Left hindlimb (tissue), 1 donor: ENCODE results near the gene NT5C2.
A peak's percentile ranks its signal among the peaks of the same experiment; 100 is the strongest.
"Not testable (repeated sequence)": the region's sequence is repeated elsewhere in the genome, so short reads cannot be mapped to it uniquely, and the experiment has no call there.

Experiments used
- DNase-seq: peaks from one replicate; pipeline ENCODE4 v3.0.0-alpha.2; 2018

The NT5C2 gene

GRCh38 chr10:103193107-103193819 lies at the start of gene NT5C2:
Gene NT5C2 (minus strand): TSS chr10:103193272. CDS start chr10:103174958, 18,314 bp downstream.
- peak; percentile 89 for DNase-seq

DNA sequence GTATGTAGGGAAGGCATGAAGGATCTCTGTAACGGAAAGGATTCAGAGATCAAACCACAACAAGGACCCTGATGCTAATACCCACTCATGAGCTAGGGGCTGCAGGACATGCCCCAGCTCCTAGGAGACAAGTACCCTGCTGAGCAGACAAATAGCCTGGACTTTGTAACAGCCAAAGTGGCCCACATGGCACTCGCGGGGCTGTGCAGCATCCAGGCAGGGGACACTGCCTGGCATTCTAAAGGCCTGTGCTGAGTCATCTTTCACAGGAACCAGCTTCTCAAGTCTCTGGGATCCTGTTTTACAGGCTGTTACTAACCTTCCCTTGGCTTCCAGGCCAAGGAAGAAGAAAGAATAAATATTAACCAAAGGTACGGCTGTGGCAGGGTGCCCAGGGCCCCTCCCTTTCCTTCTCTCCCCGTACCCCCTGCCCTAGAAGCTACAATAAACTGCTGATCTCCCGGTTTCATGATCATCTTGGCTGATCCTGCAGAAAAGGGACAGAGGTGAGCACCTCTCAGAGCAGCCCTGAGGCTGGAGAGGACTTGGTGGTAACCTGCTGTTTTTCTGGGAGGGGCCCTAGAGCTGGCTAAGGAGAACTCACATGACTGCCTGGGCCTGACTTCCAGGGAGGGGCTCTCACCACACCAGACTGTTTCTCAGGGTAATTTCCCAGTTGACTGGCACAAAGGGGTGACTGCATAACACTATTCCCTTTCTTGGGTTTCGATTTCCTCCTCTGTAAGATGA lies 48.4 kb upstream of the NT5C2 start:
- DNase-seq: no peak

DNA sequence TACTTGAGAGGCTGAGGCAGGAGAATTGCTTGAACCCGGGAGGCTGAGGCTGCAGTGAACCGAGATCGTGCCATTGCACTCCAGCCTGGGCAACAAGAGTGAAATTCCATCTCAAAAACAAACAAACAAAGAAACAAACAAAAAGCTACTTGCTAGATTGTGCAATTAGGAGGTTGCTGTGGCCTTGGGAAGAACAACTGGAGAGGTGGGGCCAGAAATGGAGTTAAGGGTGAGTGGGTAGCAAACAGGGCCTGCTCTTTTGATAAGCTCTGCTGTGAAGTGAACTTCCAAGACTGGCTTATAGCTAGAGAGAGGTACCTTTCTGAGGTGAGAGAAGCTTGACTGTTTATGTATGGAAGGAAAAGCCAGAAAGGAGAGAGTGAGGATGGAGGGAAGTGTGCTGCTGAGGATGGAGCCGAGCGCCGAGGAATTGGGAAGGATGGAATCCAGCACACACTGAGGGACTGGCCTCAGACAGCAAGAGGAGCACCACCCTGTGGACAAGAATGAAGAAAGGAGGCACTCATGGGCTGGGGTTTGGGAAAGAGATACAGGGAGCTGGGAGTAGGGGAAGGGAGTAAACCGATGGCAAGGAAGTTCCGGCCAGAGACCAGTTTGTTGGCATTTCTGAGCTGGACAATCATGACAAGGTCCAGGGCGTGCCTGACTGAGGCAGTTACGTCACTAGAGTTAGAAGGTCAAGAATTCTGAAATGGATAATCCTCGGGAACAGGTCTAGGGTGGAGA lies 45.6 kb upstream of the NT5C2 start:
- DNase-seq: no peak

- DNase-seq: no peak
Measured at GRCh38 chr10:103235775-103236174, 42.7 kb upstream of the NT5C2 start.

DNA sequence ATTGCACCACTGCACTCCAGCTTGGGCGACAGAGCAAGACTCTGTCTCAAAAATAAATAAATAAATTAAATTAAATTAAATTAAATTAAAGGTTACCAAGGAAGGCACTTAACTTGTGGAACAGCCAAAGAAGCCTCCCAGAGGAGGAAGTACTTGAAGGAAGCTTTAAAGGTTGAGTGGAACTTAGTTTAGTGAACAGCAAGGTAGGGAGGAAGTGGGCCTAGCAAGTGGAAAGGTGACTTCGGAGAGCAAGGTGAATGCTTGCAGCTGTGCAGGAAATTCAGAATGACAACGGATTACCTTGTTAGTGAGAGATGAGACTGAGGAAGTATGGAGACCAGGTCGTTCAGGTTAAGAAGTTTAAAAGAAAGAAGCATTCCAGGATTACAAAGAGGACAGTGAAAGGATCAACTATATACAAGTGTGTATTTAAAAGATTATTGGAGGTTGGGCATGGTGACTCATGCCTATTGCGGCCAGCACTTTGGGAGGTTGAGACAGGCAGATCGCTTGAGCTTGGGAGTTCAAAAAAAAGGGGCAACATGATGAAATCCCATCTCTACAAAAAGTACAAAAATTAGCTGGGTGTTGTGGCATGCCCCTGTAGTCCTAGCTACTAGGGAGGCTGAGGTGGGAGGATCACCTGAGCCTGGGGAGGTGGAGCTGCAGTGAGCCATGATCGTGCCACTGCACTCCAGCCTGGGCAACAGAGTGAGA lies 39.9 kb upstream of the NT5C2 start:
- DNase-seq: no peak

DNA sequence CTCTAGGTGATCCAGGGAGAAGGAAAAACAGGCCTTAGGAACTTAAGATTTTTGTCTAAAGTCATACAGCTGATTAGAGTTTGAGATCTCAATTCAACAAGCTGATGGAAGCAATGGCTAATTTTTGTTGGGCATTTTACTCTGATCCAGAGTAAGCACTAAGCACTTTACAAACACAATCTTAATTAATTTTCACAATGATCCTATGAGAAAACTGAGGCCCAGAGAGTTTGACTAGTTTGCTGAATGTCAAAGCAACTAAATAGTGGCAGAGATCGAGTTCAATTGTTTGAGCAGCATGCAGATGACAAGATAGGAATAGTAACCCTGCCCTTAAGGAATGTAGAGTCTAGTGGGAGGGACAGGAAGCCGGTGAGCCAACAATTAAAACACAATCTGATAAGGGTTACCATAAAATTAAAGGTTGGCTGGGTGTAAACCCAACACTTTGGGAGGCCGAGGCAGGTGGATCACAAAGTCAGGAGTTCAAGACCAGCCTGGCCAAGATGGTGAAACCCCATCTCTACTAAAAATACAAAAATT lies 39.1 kb upstream of the NT5C2 start:
- no peak for DNase-seq

- no peak for DNase-seq
Measured at GRCh38 chr10:103231047-103231551, 38.0 kb upstream of the NT5C2 start.

DNA sequence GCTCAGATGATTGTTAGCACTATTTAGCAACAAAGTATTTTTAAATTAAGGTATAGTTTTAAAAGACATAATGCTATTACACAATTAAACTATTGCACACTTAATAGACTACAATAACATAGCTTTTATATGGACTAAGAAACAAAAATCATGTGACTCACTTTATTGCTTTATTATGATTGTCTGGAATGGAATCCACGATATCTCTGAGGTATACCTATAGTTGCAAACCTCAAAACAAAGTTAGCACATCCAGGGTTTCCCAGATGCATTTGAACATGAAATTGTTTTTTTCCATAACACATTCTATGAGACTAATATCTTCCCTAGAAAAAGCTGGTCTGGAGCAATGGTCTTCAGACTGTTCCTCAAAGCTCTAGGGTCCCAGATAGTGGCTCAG lies 34.3 kb upstream of the NT5C2 start:
- no peak for DNase-seq

- no peak for DNase-seq
Measured at GRCh38 chr10:103225939-103226338, 32.9 kb upstream of the NT5C2 start.

DNA sequence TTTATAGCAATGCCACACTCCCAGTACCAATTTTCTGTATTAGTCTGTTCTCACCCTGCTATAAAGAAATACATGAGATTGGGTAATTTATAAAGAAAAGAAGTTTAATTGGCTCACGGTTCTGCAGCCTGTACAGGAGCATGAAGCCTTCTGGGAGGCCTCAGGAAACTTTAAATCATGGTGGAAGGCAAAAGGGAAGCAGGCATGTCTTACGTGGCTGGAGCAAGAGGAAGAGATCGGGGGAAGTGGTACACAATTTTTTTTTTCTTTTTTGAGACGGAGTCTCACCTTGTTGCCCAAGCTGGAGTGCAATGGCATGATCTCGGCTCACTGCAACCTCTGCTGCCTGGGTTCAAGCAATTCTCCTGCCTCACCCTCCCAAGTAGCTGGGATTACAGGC lies 31.6 kb upstream of the NT5C2 start:
- DNase-seq: not testable (repeated sequence)

- DNase-seq: no peak
Measured at GRCh38 chr10:103224133-103224532, 31.1 kb upstream of the NT5C2 start.

DNA sequence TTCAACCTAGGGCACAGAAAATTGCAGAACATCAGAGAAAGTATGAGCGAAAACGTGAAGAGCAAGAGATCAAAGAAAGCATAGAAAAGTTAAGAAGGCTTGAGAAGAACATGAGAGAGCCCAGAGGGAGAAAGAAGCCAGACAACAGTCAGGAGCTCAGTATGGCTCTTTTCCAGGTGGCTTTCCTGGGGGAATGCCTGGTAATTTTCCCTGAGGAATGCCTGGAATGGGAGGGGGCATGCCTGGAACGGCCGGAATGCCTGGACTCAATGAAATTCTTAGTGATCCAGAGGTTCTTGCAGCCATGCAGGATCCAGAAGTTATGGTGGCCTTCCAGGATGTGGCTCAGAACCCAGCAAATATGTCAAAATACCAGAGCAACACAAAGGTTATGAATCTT lies 23.3 kb upstream of the NT5C2 start:
- not testable (repeated sequence) for DNase-seq

GRCh38 chr10:103215601-103216000 lies 22.5 kb upstream of the NT5C2 start:
- no peak for DNase-seq

GRCh38 chr10:103210262-103210661 lies 17.2 kb upstream of the NT5C2 start:
- DNase-seq: not testable (repeated sequence)

- DNase-seq: not testable (repeated sequence)
Measured at GRCh38 chr10:103207643-103208042, 14.6 kb upstream of the NT5C2 start.

DNA sequence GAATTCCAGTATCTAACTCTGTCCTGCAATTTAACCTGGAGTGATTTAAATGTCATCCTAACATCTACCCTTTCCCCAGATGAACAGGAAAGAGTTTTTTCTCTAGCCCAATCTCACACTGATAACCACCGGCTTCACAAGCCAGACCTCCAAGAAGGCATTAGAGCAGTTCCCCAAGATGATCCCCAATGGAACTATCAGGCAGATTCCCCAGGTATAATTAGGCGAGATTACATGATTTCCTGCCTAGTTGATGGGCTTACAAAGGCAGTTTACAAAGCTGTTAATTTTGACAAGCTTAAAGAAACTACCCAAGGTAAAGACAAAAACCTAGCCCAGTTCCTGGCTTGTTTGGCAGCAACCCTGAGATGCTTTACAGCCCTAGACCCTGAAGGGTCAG lies 14.1 kb upstream of the NT5C2 start:
- no peak for DNase-seq

- DNase-seq: not testable (repeated sequence)
Measured at GRCh38 chr10:103206715-103207114, 13.6 kb upstream of the NT5C2 start.

- DNase-seq: not testable (repeated sequence)
Measured at GRCh38 chr10:103205401-103205800, 12.3 kb upstream of the NT5C2 start.

DNA sequence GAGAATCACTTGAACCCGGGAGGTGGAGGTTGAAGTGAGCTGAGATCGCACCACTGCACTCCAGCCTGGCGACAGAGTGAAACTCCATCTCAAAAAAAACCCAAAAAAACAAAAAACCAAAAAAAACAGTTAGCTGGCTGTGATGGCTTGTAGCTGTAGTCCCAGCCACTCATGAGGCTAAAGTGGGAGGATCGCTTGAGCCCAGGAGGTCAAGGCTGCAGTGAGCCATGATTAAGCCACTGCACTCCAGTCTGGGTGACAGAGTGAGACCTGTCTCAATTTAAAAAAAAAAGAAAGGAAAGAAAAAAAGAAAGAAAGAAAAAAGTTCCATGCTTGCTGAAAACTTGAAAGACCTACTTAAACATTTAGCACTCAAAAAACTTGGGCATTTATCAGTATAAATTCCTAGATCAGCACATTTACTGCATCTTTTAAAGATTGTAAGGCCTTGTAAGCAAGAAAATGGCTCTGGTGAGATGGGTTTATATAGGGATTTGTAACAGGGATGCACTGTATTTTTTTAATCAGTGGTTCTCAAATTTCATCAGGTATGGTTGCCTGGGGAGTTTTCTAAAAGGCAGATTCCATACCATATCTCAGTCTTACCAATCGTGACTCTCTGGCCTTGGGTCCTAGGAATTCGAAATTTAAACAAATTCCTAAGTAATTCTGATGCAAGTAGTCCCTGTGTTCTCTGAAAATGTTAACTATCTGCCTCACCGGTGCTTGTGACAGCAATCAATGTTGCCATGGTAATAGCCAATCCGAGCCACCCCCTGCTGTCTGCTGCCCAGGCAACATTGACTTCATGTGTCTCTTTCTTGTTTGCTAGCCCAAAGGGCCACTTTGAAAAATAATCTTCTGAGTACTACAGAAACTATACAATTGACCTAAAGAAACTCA lies 11.5 kb upstream of the NT5C2 start:
- DNase-seq: no peak

- no peak for DNase-seq
Measured at GRCh38 chr10:103203466-103203865, 10.4 kb upstream of the NT5C2 start.

DNA sequence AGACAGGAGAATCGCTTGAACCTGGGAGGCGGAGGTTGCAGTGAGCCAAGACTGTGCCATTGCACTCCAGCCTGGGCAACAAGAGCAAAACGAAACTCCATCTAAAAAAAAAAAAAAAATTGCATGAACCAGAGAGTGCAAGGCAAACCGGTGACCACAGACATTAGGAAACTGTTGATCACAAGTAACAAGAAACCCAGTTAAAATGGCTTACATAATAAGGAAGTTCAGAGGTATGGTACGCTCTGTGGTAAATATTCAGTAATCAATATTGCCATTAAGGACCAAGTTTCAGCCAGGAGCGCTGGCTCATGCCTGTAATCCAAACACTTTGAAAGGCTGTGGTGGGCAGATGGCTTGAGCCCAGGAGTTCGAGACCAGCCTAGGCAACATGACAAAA lies 9.2 kb upstream of the NT5C2 start:
- no peak for DNase-seq
